Endothelial cell of umbilical vein (primary cell): Measurements from ENCODE around the gene HDAC5. TPM values are rescaled to one million over a fixed set of nuclear protein-coding genes. Genes with fewer than 3 reads are reported as not detected.

Experiments
- BruUV-seq: library from RNA; stranded (reverse); fragments of 400-500 nt; replicated peaks from 2 replicates; lab custom pipeline; 2021; lab: Mats Ljungman, UMichigan
- CTCF ChIA-PET: fragments of 300-600, 350-600 bp; sonication (Branson Sonifier 250); formaldehyde crosslinking; loops from one replicate; lab custom pipeline; 2021; ENCODE audit warnings: antibody characterized with exemption, inconsistent platforms; lab: Charles Lee
- POLR2A ChIA-PET: fragments of 300-600, 350-600 bp; sonication (Branson Sonifier 250); formaldehyde crosslinking; loops from one replicate; lab custom pipeline; 2021; ENCODE audit warnings: antibody characterized with exemption, inconsistent platforms; lab: Charles Lee
- DNase-seq: peaks from one replicate; pipeline ENCODE4 v3.0.0-alpha.2; 2011; ENCODE audit warnings: low read depth, low spot score
- FAIRE-seq: peaks from 2 replicates; lab custom pipeline; 2011; peaks lifted over from hg19 to GRCh38; lab: Jason Lieb, UNC
- H2AFZ ChIP-seq: 2 replicates; pipeline ENCODE4 v1.6.0; 2012; ENCODE audit warnings: low read depth, low read length, control low read depth, inconsistent platforms
- H3K27ac ChIP-seq: 2 replicates; pipeline ENCODE4 v1.5.1; 2011; ENCODE audit warnings: low read depth, mild to moderate bottlenecking, control low read depth, low read length, moderate library complexity; ENCODE audit not compliant: insufficient read depth
- H3K27me3 ChIP-seq, 2 experiments: 2 replicates each; pipeline versions ENCODE4 v1.6.0 to v1.6.1; 2011; ENCODE audit warnings: low read length in 2 of 2, mixed read lengths in 1 of 2; ENCODE audit not compliant: control insufficient read depth in 2 of 2, insufficient read depth in 2 of 2
- H3K36me3 ChIP-seq, 2 experiments: 2 replicates in 1 of 2; 3 replicates in 1 of 2; pipeline ENCODE4 v1.5.1; 2011; ENCODE audit warnings: low read length in 2 of 2, mild to moderate bottlenecking in 1 of 2, moderate library complexity in 1 of 2; ENCODE audit not compliant: control insufficient read depth in 2 of 2, insufficient read depth in 2 of 2; ENCODE audit errors: extremely low read depth in 1 of 2
- H3K4me1 ChIP-seq: 3 replicates; pipeline ENCODE4 v1.5.1; 2011; ENCODE audit warnings: mild to moderate bottlenecking, low read length; ENCODE audit not compliant: control insufficient read depth, insufficient read depth; ENCODE audit errors: extremely low read depth
- H3K4me2 ChIP-seq: 2 replicates; pipeline ENCODE4 v1.6.1; 2011; ENCODE audit warnings: low read length, control low read depth, mixed read lengths; ENCODE audit not compliant: insufficient read depth
- H3K4me3 ChIP-seq, 3 experiments: fragments of 200-600 bp in 1 of 3; sonication (generic), shearing (Covaris generic) in 1 of 3; replicated peaks in 1 of 3; 2 replicates each; pipeline ENCODE4 v1.5.1; 2011 to 2016; ENCODE audit warnings: control low read depth in 3 of 3, low read length in 3 of 3, mild to moderate bottlenecking in 2 of 3, inconsistent platforms in 1 of 3, low read depth in 1 of 3, moderate library complexity in 1 of 3; ENCODE audit not compliant: insufficient read depth in 1 of 3
- H3K79me2 ChIP-seq: 2 replicates; pipeline ENCODE4 v1.6.0; 2012; ENCODE audit warnings: low read length, inconsistent platforms; ENCODE audit not compliant: control insufficient read depth, insufficient read depth
- H3K9ac ChIP-seq: replicated peaks from 2 replicates; pipeline ENCODE3; 2011; ENCODE audit warnings: low read length, control low read depth; ENCODE audit not compliant: insufficient read depth; ENCODE audit errors: extremely low read depth
- H3K9me1 ChIP-seq: replicated peaks from 3 replicates; pipeline ENCODE4 v1.6.0; 2011; ENCODE audit warnings: mild to moderate bottlenecking, low read length; ENCODE audit not compliant: control insufficient read depth, insufficient read depth; ENCODE audit errors: extremely low read depth
- H3K9me3 ChIP-seq: replicated peaks from 2 replicates; pipeline ENCODE4 v1.5.1; 2012; ENCODE audit warnings: low read length, inconsistent platforms; ENCODE audit not compliant: control insufficient read depth, insufficient read depth
- H4K20me1 ChIP-seq: replicated peaks from 2 replicates; pipeline ENCODE3; 2011; ENCODE audit warnings: mild to moderate bottlenecking, low read length; ENCODE audit not compliant: control insufficient read depth, insufficient read depth; ENCODE audit errors: extremely low read depth
- FOS ChIP-seq: IDR thresholded peaks from 2 replicates; pipeline ENCODE4 v1.6.1; 2011; ENCODE audit warnings: mild to moderate bottlenecking, low read length, moderate library complexity, borderline replicate concordance; ENCODE audit not compliant: insufficient read depth
- GATA2 ChIP-seq: IDR thresholded peaks from 2 replicates; pipeline ENCODE4 v1.7.0; 2011; ENCODE audit warnings: low read depth, mild to moderate bottlenecking, moderate library complexity, mixed read lengths, low read length; ENCODE audit not compliant: insufficient read length, insufficient read depth
- JUN ChIP-seq: IDR thresholded peaks from 2 replicates; pipeline ENCODE4 v1.6.1; 2011; ENCODE audit warnings: borderline replicate concordance, low read depth; ENCODE audit not compliant: insufficient read length, insufficient read depth
- MYC ChIP-seq: IDR thresholded peaks from one replicate; pipeline ENCODE4 v1.6.1; 2011; ENCODE audit warnings: mild to moderate bottlenecking, low read depth, low read length
- dilution Hi-C: fragments of 300-500 bp; cut with MboI; formaldehyde crosslinking; loops from one replicate; pipeline ENCODE4 v1.15.0; 2019; ENCODE audit warnings: low sequenced_read_pairs; ENCODE audit not compliant: extremely low pct_ligation_motif_present
- intact Hi-C: fragments of 100-400 bp; cut with micrococcal nuclease; formaldehyde crosslinking; loops from one replicate; pipeline ENCODE4 v1.10.0; 2022
- polyA plus RNA-seq, 4 experiments: library from polyadenylated mRNA; depleted of rRNA in 3 of 4; stranded (reverse) in 3 of 4; unstranded in 1 of 4; fragments of >200 nt; gene quantifications; 2 replicates each; pipeline versions ENCODE4 v1.2.1 to v1.2.3, GENCODE V29; 2011 to 2012; ENCODE audit warnings: missing spikeins in 1 of 4
- total RNA-seq: library from RNA; stranded (reverse); gene quantifications from 2 replicates; pipeline ENCODE4 v1.2.3, GENCODE V29; 2021
- TF ChIP-seq, protein P1 (sequence below), 2 donors: IDR thresholded peaks; 1 replicate in 1 of 2; 2 replicates in 1 of 2; pipeline ENCODE4 v1.5.1; 2011; ENCODE audit warnings: low read length in 2 of 2, mild to moderate bottlenecking in 2 of 2, moderate library complexity in 2 of 2, control low read depth in 1 of 2, inconsistent platforms in 1 of 2, low read depth in 1 of 2; ENCODE audit not compliant: insufficient read depth in 1 of 2; ENCODE audit errors: extremely low read depth in 1 of 2
- TF ChIP-seq, protein P2 (sequence below): IDR thresholded peaks from 2 replicates; pipeline ENCODE4 v1.6.1; 2011; ENCODE audit not compliant: insufficient read depth, insufficient read length

The HDAC5 gene
- total and polyA plus RNA-seq, 2 donors (not counting 3 experiments of a cell fraction or from before 2014, with no cell fraction given), result 35.4 to 40.4 TPM

DNA sequence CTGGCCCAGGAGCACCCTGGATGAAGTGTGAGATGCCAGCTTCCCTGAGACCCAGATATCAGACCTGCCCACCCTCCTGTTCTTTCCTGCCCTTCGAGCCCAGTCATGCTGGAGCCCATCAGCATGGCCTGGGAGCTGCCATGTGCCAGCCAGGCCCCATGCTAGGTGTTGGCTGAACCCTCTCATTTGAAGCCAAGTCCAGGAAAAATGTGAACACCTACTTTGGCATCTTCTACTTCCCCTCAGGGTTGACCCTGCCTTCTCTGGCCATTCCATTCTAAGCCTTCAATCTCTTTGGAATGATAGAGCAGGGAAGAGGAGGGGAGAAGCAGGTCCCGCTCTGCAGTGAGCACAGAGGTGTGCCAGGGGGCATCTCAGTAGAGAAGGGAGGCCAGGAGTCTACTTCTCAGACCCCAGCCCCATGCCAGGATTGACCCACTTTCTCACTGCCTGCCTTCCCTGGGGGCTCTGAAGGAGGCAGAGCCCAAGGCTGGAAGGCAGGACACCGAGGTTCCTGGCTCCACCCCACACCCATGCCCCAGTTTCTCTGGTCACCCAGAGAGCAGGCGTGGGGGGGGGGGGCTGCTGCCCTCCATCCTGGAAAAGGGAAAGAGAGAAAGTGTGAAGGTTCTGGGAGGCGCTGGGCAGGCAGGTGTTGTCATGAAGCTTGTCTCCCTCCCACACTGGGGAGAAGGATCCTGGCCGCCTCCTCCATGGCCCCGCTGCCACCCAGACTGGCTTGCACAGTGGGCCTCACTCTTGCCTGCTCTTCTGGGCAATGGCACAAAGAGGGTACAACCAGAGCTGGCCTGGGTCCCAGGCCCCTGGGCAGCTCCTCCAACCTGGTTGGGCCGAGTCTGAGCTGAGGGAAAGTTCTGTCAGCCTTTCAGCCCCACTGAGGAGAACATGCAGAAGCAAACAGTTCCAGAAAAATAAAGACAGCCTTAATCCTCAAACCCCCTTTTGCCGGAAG lies 9.3 kb downstream of the HDAC5 start:
- Histone ChIP-seq H3K36me3 (peaks cover 0 to 7% of the 10 kb centered on the region in 2 experiments), H3K9ac (no peak overlapping the region), H3K4me3 (no peak overlapping the region), H3K4me2 (no peak overlapping the region), H3K27me3 (no peaks in the 10 kb centered on the region), H3K4me1 (peaks cover 14% of the 10 kb centered on the region), H4K20me1 (no peaks in the 10 kb centered on the region), H3K27ac (no peak overlapping the region), H3K9me3 (no peaks in the 10 kb centered on the region), H2AFZ (no peak overlapping the region), H3K79me2 (no peaks in the 10 kb centered on the region), H3K9me1 (no peaks in the 10 kb centered on the region)
- no TSS peak for BruUV-seq
- dilution Hi-C loops (no loop called here), intact Hi-C loops (loop anchor here (2.0 to 10.0 kb wide), 2 partner anchors 29 to 109 kb away; partner anchors contain the start of gene NAGS)
- DNase-seq (no peak), FAIRE-seq (no peak)
- ChIA-PET POLR2A (no interaction called here), CTCF (interaction anchor here (1.0 to 3.1 kb wide), 9 partner anchors 9 to 170 kb away, joined by 3 to 39 read pairs (median 21); partner anchors contain the start of gene HDAC5)
- TF ChIP-seq MYC (no peak), FOS (no peak), JUN (no peak), GATA2 (no peak)
- TF ChIP-seq, protein P1, sequence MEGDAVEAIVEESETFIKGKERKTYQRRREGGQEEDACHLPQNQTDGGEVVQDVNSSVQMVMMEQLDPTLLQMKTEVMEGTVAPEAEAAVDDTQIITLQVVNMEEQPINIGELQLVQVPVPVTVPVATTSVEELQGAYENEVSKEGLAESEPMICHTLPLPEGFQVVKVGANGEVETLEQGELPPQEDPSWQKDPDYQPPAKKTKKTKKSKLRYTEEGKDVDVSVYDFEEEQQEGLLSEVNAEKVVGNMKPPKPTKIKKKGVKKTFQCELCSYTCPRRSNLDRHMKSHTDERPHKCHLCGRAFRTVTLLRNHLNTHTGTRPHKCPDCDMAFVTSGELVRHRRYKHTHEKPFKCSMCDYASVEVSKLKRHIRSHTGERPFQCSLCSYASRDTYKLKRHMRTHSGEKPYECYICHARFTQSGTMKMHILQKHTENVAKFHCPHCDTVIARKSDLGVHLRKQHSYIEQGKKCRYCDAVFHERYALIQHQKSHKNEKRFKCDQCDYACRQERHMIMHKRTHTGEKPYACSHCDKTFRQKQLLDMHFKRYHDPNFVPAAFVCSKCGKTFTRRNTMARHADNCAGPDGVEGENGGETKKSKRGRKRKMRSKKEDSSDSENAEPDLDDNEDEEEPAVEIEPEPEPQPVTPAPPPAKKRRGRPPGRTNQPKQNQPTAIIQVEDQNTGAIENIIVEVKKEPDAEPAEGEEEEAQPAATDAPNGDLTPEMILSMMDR (IDR thresholded peaks at IDR 0.05; ENCODE audit: extremely low read depth in 1 of 2, insufficient read depth in 1 of 2, low read depth in 1 of 2, low read length in 2 of 2), result no peak
- TF ChIP-seq, protein P2, sequence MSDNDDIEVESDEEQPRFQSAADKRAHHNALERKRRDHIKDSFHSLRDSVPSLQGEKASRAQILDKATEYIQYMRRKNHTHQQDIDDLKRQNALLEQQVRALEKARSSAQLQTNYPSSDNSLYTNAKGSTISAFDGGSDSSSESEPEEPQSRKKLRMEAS, result no peak
